Mesothelial cell of epicardium (in vitro differentiated cells): ENCODE data around the gene TELO2. TPM values are rescaled to one million over a fixed set of nuclear protein-coding genes. Genes with fewer than 3 reads are reported as not detected.

Experiments
- DNase-seq, 2 experiments: peaks; one replicate each; pipeline ENCODE4 v3.0.0; 2021; ENCODE audit warnings: low spot score in 2 of 2; ENCODE audit not compliant: unreplicated experiment in 2 of 2
- H3K27ac Mint-ChIP-seq: 2 replicates; pipeline ENCODE4 v1.8.0; 2021; ENCODE audit warnings: mixed read lengths
- H3K27me3 Mint-ChIP-seq: 2 replicates; pipeline ENCODE4 v1.8.0; 2021; ENCODE audit warnings: low read depth, mixed read lengths
- H3K36me3 Mint-ChIP-seq: 2 replicates; pipeline ENCODE4 v1.8.0; 2021; ENCODE audit warnings: mixed read lengths
- H3K4me1 Mint-ChIP-seq: 2 replicates; pipeline ENCODE4 v1.8.0; 2021; ENCODE audit warnings: mixed read lengths
- H3K4me3 Mint-ChIP-seq: 2 replicates; pipeline ENCODE4 v1.8.0; 2021; ENCODE audit warnings: mild to moderate bottlenecking, moderate library complexity, mixed read lengths
- H3K9me3 Mint-ChIP-seq: 2 replicates; pipeline ENCODE4 v1.8.0; 2021; ENCODE audit warnings: mixed read lengths
- total RNA-seq: library from RNA; stranded (reverse); gene quantifications from 3 replicates; pipeline ENCODE4 v1.2.1, GENCODE V29; 2021
- TF ChIP-seq, protein P1 (sequence below): fragments of 200-600 bp; sonication (generic); IDR thresholded peaks from one replicate; pipeline ENCODE4 v1.5.0; 2021; ENCODE audit warnings: antibody characterized with exemption; ENCODE audit not compliant: unreplicated experiment

The TELO2 gene
- total RNA-seq, 1 donor from 2014 or later: 70.2 TPM

GRCh38 chr16:1552129-1552528 lies 59.0 kb downstream of the TELO2 start:
- Mint-ChIP-seq H3K36me3 (peaks cover 24% of the 10 kb centered on the region), H3K27ac (no peak overlapping the region), H3K27me3 (no peaks in the 10 kb centered on the region), H3K4me1 (no peaks in the 10 kb centered on the region), H3K9me3 (no peaks in the 10 kb centered on the region), H3K4me3 (no peak overlapping the region)
- DNase-seq: no peak
- TF ChIP-seq, protein P1, sequence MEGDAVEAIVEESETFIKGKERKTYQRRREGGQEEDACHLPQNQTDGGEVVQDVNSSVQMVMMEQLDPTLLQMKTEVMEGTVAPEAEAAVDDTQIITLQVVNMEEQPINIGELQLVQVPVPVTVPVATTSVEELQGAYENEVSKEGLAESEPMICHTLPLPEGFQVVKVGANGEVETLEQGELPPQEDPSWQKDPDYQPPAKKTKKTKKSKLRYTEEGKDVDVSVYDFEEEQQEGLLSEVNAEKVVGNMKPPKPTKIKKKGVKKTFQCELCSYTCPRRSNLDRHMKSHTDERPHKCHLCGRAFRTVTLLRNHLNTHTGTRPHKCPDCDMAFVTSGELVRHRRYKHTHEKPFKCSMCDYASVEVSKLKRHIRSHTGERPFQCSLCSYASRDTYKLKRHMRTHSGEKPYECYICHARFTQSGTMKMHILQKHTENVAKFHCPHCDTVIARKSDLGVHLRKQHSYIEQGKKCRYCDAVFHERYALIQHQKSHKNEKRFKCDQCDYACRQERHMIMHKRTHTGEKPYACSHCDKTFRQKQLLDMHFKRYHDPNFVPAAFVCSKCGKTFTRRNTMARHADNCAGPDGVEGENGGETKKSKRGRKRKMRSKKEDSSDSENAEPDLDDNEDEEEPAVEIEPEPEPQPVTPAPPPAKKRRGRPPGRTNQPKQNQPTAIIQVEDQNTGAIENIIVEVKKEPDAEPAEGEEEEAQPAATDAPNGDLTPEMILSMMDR: no peak

- no peaks in the 10 kb centered on the region for H3K27me3 Mint-ChIP-seq
- no peaks in the 10 kb centered on the region for H3K4me1 Mint-ChIP-seq
- H3K9me3 Mint-ChIP-seq: no peaks in the 10 kb centered on the region
- no peak overlapping the region for H3K27ac Mint-ChIP-seq
- no peak for DNase-seq
- H3K4me3 Mint-ChIP-seq: no peak overlapping the region
- TF ChIP-seq, protein P1: no peak
- peaks cover 26% of the 10 kb centered on the region for H3K36me3 Mint-ChIP-seq
These were observed 61.0 kb downstream of the TELO2 start for GRCh38 chr16:1553946-1554825.

- DNase-seq: no peak
- Mint-ChIP-seq H3K4me1 (no peaks in the 10 kb centered on the region), H3K27ac (no peak overlapping the region), H3K9me3 (no peaks in the 10 kb centered on the region), H3K36me3 (peaks cover 27% of the 10 kb centered on the region), H3K4me3 (no peak overlapping the region), H3K27me3 (no peaks in the 10 kb centered on the region)
- TF ChIP-seq, protein P1: no peak
These were observed 61.8 kb downstream of the TELO2 start for GRCh38 chr16:1554826-1555445.

- Mint-ChIP-seq H3K27me3 (no peaks in the 10 kb centered on the region), H3K27ac (no peak overlapping the region), H3K36me3 (peaks cover 29% of the 10 kb centered on the region), H3K9me3 (no peaks in the 10 kb centered on the region), H3K4me1 (no peaks in the 10 kb centered on the region), H3K4me3 (no peak overlapping the region)
- TF ChIP-seq, protein P1: no peak
- DNase-seq: no peak
These were observed 63.1 kb downstream of the TELO2 start for GRCh38 chr16:1556254-1556653.

GRCh38 chr16:1557074-1557473 lies 63.9 kb downstream of the TELO2 start:
- no peak overlapping the region for H3K4me3 Mint-ChIP-seq
- H3K4me1 Mint-ChIP-seq: no peaks in the 10 kb centered on the region
- H3K27me3 Mint-ChIP-seq: no peaks in the 10 kb centered on the region
- no peak for DNase-seq
- TF ChIP-seq, protein P1: no peak
- H3K27ac Mint-ChIP-seq: no peak overlapping the region
- no peaks in the 10 kb centered on the region for H3K9me3 Mint-ChIP-seq
- H3K36me3 Mint-ChIP-seq: peaks cover 35% of the 10 kb centered on the region
